Left lung (tissue), 10 donors: ENCODE results near the gene SLC35A2. TPM values are rescaled to one million over a fixed set of nuclear protein-coding genes. Genes with fewer than 3 reads are reported as not detected.

Source experiments
- ATAC-seq: fragments of 200-7000 bp; cut with Tn5 transposase; one replicate; pipeline ENCODE4 v1.9.1; 2020; ENCODE audit warnings: moderate library complexity
- DNase-seq, 4 donors: peaks; one replicate each; pipeline ENCODE4 v3.0.0-alpha.2; 2013 to 2020
- H3K27ac ChIP-seq, 2 donors: fragments of 200-600 bp; sonication (generic) in 1 of 2; one replicate each; pipeline versions ENCODE4 v1.5.0 to v1.8.0; 2020 to 2021
- H3K27me3 ChIP-seq, 2 donors: fragments of 200-600 bp; sonication (generic) in 1 of 2; one replicate each; pipeline versions ENCODE4 v1.5.0 to v1.8.0; 2020 to 2021
- H3K36me3 ChIP-seq, 2 donors: fragments of 200-600 bp; sonication (generic) in 1 of 2; one replicate each; pipeline versions ENCODE4 v1.5.0 to v1.8.0; 2020 to 2021
- H3K4me1 ChIP-seq, 2 donors: fragments of 200-600 bp; one replicate each; pipeline ENCODE4 v1.8.0; 2021
- H3K4me3 ChIP-seq, 2 donors: fragments of 200-600 bp; sonication (generic) in 1 of 2; one replicate each; pipeline versions ENCODE4 v1.5.0 to v1.8.0; 2020 to 2021; ENCODE audit warnings: mild to moderate bottlenecking in 1 of 2
- H3K9me3 ChIP-seq, 2 donors: fragments of 200-600 bp; sonication (generic) in 1 of 2; one replicate each; pipeline versions ENCODE4 v1.5.0 to v1.8.0; 2020 to 2021
- intact Hi-C, 2 donors: fragments of 100-400 bp; cut with DNase I; formaldehyde crosslinking; loops; one replicate each; pipeline versions ENCODE4 v1.11.2 to v1.14.2; 2022
- polyA plus RNA-seq, 6 donors: library from polyadenylated mRNA; unstranded; fragments of 120-200 nt; gene quantifications; one replicate each; pipeline ENCODE4 v1.2.1, GENCODE V29; 2013; ENCODE audit not compliant: insufficient read length in 6 of 6
- total RNA-seq, 2 donors: library from RNA; stranded (reverse); fragmentation: NEBNext Ultra II Directional; extraction: Animal tissue kit (Norgen Biotek cat#: 25700); gene quantifications; one replicate each; pipeline ENCODE4 v1.2.1, GENCODE V29; 2021
- TF ChIP-seq, protein P1 (sequence below), 2 donors: fragments of 200-600 bp; sonication (generic) in 1 of 2; IDR thresholded peaks; one replicate each; pipeline versions ENCODE4 v1.5.0 to v1.8.0; 2021; ENCODE audit warnings: antibody characterized with exemption in 2 of 2
- donor health status: DM: no; HTN: yes; CAD: no.
- donor health status: DM: no; HTN: no; CAD: no.

SLC35A2 gene
- total and polyA plus RNA-seq, 8 donors: 21.5 to 39.4 (median 24.6) TPM

DNA sequence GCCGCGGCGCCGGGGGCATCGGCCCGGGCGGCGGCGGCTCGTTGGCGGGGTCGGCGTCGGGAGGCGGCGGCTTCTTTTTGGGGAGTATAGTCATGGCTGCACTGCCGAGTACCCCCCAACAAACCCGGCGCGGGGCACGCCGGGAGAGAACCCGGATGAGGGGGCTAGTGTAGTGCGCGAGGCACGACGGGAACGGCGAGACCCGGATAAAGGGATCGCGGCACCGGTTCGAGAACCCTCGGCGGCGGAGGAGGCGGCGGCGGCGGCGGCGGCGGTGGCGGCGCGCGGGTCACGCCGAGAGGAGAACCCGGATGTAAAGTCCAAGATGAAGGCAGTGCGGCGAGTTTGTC is 46.0 kb upstream of the SLC35A2 start, which contains the start of gene OTUD5:
TSS of gene OTUD5 (minus strand) at position 131 of the 350 bp plus-strand sequence. CDS start at position 94, 37 bp downstream.
- TF ChIP-seq, protein P1, sequence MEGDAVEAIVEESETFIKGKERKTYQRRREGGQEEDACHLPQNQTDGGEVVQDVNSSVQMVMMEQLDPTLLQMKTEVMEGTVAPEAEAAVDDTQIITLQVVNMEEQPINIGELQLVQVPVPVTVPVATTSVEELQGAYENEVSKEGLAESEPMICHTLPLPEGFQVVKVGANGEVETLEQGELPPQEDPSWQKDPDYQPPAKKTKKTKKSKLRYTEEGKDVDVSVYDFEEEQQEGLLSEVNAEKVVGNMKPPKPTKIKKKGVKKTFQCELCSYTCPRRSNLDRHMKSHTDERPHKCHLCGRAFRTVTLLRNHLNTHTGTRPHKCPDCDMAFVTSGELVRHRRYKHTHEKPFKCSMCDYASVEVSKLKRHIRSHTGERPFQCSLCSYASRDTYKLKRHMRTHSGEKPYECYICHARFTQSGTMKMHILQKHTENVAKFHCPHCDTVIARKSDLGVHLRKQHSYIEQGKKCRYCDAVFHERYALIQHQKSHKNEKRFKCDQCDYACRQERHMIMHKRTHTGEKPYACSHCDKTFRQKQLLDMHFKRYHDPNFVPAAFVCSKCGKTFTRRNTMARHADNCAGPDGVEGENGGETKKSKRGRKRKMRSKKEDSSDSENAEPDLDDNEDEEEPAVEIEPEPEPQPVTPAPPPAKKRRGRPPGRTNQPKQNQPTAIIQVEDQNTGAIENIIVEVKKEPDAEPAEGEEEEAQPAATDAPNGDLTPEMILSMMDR (IDR thresholded peaks at IDR 0.05): no peak
- DNase-seq (peak in 3 of 4 donors; percentile 55 to 84 (median 61)), ATAC-seq (peak; percentile 24)
- peaks cover 0 to 4% of the 10 kb centered on the region in 2 donors for H3K36me3 ChIP-seq
- intact Hi-C loops: no loop called here
- peak within 1 kb of the TSS; percentile 50 to 61 for H3K4me3 ChIP-seq
- H3K9me3 ChIP-seq: no peaks in the 10 kb centered on the region
- H3K4me1 ChIP-seq: peaks cover 0 to 48% of the 10 kb centered on the region in 2 donors
- H3K27ac ChIP-seq: peak within 1 kb of the TSS; percentile 93 to 99
- no peaks in the 10 kb centered on the region for H3K27me3 ChIP-seq

- TF ChIP-seq, protein P1 (IDR thresholded peaks at IDR 0.05): no peak
- no peaks in the 10 kb centered on the region for H3K27me3 ChIP-seq
- peak overlapping the region; percentile 50 to 61 for H3K4me3 ChIP-seq
- intact Hi-C loops: no loop called here
- H3K27ac ChIP-seq: peak overlapping the region; percentile 19 to 99
- ATAC-seq: no peak
- no peaks in the 10 kb centered on the region for H3K9me3 ChIP-seq
- peaks cover 0 to 4% of the 10 kb centered on the region in 2 donors for H3K36me3 ChIP-seq
- DNase-seq: peak in 1 of 4 donors; percentile 82
- peaks cover 0 to 50% of the 10 kb centered on the region in 2 donors for H3K4me1 ChIP-seq
These were observed 45.4 kb upstream of the SLC35A2 start for GRCh38 chrX:48956728-48957414.

- Histone ChIP-seq H3K27ac (no peak overlapping the region), H3K4me1 (peaks cover 0 to 13% of the 10 kb centered on the region in 2 donors), H3K36me3 (peaks cover 0 to 5% of the 10 kb centered on the region in 2 donors), H3K27me3 (no peaks in the 10 kb centered on the region), H3K4me3 (no peak overlapping the region), H3K9me3 (no peaks in the 10 kb centered on the region)
- ATAC-seq (no peak), DNase-seq (no peak)
- intact Hi-C loops: no loop called here
- TF ChIP-seq, protein P1 (IDR thresholded peaks at IDR 0.05): no peak
These were observed 37.1 kb upstream of the SLC35A2 start for GRCh38 chrX:48948589-48948988.

DNA sequence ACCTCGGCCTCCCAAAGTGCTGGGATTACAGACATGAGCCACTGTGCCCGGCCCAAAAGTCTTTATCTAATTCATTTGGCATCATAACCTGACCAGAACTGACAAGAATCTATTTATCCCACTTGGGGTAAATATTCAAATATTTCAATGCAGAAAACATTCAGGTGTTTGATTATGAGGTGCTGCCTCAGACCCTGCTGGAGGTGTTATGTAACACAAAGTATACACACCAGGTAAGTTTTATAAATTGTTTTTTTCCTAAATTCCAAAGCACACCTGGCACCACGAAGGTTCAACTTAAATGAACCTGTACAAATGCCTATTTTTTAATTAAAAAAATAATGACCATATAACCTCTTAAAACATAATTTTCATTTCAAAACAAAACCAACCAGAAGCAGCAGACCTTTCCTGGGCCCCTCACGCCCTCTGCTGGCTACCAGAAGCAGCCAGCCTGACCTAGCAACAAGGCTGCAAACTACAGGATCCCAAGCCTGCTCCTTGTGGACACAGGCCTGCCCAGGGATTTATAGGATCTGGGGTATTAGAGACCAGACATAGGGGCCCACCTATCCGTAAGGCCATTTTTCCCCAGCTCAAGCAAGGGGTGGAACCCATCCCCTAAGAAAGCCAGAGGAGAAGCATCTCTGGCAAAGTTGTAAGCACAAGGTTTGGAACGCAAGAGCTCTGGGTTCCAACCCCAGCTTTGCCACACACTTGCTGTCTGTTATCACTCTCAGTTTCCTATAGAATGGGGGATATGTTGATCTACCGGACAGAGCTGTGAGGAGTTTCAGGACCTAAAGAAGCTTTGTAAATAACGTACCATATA is 34.3 kb upstream of the SLC35A2 start:
- H3K27me3 ChIP-seq: no peaks in the 10 kb centered on the region
- no peaks in the 10 kb centered on the region for H3K9me3 ChIP-seq
- H3K27ac ChIP-seq: no peak overlapping the region
- DNase-seq (peak; percentile 39 to 80 (median 52)), ATAC-seq (peak; percentile 86)
- peaks cover 0 to 10% of the 10 kb centered on the region in 2 donors for H3K36me3 ChIP-seq
- peaks cover 0 to 8% of the 10 kb centered on the region in 2 donors for H3K4me1 ChIP-seq
- no peak overlapping the region for H3K4me3 ChIP-seq
- intact Hi-C loops: no loop called here
- TF ChIP-seq, protein P1 (IDR thresholded peaks at IDR 0.05): peak; percentile 64 to 66

DNA sequence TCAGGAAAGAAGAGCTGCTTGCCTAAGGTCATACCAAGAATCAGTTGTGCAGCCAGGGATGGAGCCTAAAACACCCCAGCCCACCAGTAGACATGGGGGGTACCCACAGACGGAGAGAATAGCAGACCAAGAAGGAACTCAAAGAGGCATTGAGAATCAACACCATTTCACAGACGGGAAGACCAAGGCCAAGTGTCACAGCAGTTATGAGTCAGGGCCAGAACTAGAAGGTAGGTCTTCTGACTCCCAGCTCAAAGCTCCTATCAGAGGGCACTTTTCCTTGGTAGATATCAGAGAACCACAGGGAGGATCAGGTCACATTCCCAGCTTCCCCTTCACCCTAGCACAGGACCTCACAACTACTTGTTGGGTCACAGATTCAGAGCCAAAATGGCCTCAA is 31.4 kb upstream of the SLC35A2 start:
- no peak for ATAC-seq
- H3K27ac ChIP-seq: no peak overlapping the region
- H3K9me3 ChIP-seq: no peaks in the 10 kb centered on the region
- peaks cover 0 to 4% of the 10 kb centered on the region in 2 donors for H3K36me3 ChIP-seq
- H3K4me1 ChIP-seq: peaks cover 0 to 34% of the 10 kb centered on the region in 2 donors
- DNase-seq: no peak
- TF ChIP-seq, protein P1 (IDR thresholded peaks at IDR 0.05): no peak
- intact Hi-C loops: no loop called here
- no peaks in the 10 kb centered on the region for H3K27me3 ChIP-seq
- no peak overlapping the region for H3K4me3 ChIP-seq
